Neural crest cell (in vitro differentiated cells): Measurements from ENCODE around the gene KREMEN1. TPM values are rescaled to one million over a fixed set of nuclear protein-coding genes. Genes with fewer than 3 reads are reported as not detected.

ENCODE experiments used
- DNase-seq: peaks from one replicate; pipeline ENCODE4 v3.0.0; 2021; ENCODE audit warnings: low read depth, mixed read lengths, low spot score
- H3K27ac Mint-ChIP-seq: one replicate; pipeline ENCODE4 v1.8.0; 2021; ENCODE audit warnings: mild to moderate bottlenecking, mixed read lengths; ENCODE audit not compliant: unreplicated experiment
- H3K27me3 Mint-ChIP-seq: 2 replicates; pipeline ENCODE4 v1.8.0; 2021; ENCODE audit warnings: low read depth, mild to moderate bottlenecking, mixed read lengths
- H3K36me3 Mint-ChIP-seq: 2 replicates; pipeline ENCODE4 v1.8.0; 2021; ENCODE audit warnings: low read depth, mild to moderate bottlenecking, mixed read lengths
- H3K4me1 Mint-ChIP-seq: 2 replicates; pipeline ENCODE4 v1.8.0; 2021; ENCODE audit warnings: mixed read lengths
- H3K4me3 Mint-ChIP-seq: one replicate; pipeline ENCODE4 v1.8.0; 2021; ENCODE audit warnings: mild to moderate bottlenecking, mixed read lengths
- H3K9me3 Mint-ChIP-seq: 2 replicates; pipeline ENCODE4 v1.8.0; 2021; ENCODE audit warnings: mixed read lengths
- total RNA-seq: library from RNA; stranded (reverse); gene quantifications from 2 replicates; pipeline ENCODE4 v1.2.1, GENCODE V29; 2021
- TF ChIP-seq, protein P1 (sequence below): fragments of 200-600 bp; sonication (generic); conservative IDR thresholded peaks from 2 replicates; pipeline ENCODE4 v1.5.0; 2021; ENCODE audit warnings: antibody characterized with exemption, mild to moderate bottlenecking

Gene KREMEN1
- total RNA-seq, 1 donor from 2014 or later: 3.9 TPM

DNA sequence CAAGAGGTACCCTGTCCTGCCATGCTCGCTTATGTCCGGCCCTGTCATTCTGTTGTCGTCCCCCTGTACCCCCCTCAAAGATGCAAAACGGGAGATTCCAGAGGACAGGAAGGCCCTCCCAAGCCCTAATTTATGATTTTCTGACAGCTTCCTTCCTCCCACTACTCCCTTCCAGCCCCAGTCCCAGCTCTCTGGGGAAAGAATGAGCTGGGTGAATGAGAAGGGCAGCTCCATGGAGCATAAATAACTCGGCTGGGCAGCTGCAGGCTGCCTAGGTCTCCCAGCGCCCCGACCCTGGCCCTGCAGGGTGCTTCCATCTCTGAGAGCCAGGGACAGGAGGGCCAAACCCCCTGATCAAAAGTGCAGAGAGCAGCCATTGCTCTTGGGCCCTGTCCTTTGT is 128.9 kb downstream of the KREMEN1 start:
- H3K36me3 Mint-ChIP-seq: no peaks in the 10 kb centered on the region
- DNase-seq: no peak
- H3K4me1 Mint-ChIP-seq: peaks cover 23% of the 10 kb centered on the region
- H3K4me3 Mint-ChIP-seq: no peak overlapping the region
- peak overlapping the region; percentile 61 for H3K27ac Mint-ChIP-seq
- TF ChIP-seq, protein P1, sequence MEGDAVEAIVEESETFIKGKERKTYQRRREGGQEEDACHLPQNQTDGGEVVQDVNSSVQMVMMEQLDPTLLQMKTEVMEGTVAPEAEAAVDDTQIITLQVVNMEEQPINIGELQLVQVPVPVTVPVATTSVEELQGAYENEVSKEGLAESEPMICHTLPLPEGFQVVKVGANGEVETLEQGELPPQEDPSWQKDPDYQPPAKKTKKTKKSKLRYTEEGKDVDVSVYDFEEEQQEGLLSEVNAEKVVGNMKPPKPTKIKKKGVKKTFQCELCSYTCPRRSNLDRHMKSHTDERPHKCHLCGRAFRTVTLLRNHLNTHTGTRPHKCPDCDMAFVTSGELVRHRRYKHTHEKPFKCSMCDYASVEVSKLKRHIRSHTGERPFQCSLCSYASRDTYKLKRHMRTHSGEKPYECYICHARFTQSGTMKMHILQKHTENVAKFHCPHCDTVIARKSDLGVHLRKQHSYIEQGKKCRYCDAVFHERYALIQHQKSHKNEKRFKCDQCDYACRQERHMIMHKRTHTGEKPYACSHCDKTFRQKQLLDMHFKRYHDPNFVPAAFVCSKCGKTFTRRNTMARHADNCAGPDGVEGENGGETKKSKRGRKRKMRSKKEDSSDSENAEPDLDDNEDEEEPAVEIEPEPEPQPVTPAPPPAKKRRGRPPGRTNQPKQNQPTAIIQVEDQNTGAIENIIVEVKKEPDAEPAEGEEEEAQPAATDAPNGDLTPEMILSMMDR: no peak
- H3K27me3 Mint-ChIP-seq: peaks cover 14% of the 10 kb centered on the region
- no peaks in the 10 kb centered on the region for H3K9me3 Mint-ChIP-seq

DNA sequence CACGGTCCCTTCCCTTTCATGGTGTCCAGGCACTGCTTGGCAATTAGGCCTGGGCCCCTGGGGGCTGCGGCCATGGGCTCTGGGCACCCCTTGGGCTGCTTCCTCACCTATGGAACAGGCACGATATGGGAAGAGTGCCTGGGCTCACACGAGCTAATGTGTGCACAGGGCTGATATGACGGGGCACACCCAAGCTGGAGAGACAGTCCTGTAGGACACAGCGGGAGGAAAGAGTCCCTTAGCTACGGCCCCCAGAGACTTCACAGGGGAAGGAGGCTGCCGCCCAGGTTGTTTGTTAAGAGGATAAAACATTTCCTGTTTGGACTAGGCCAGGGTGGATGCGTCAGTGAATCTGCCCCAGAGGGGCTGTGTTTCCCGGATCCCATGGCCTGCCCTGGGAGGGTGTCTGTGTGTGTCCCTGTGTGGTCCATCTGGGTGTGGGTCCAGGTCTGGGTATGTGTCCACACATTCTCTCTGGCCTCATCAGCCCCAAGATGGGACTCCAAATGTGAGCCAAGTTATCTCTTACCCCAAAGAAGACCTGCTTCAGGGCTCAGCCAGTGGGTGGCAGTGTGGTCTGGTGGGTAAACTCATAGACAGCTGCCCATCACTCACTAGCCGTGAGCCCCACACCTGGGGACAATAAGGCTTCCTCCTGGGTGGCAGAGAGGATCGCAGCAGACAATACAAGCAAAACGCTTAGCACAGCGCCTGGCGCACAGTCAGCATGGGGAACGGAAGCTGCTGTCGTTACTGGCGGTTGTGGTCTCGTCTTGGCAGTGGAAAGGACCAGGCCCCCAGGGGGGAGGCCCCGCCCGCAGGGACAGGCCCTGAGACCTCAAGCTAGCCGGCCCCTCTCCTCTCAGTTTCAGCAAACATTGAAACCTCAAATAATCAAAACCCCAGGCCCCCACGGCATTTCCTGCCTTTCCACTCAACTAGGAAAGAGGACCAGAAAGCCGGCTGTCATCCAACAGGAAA is 129.7 kb downstream of the KREMEN1 start:
- Mint-ChIP-seq H3K4me1 (peaks cover 30% of the 10 kb centered on the region), H3K27ac (peak overlapping the region; percentile 61), H3K36me3 (no peaks in the 10 kb centered on the region), H3K9me3 (no peaks in the 10 kb centered on the region), H3K27me3 (peaks cover 15% of the 10 kb centered on the region), H3K4me3 (peak overlapping the region; percentile 62)
- TF ChIP-seq, protein P1: peak; percentile 46
- no peak for DNase-seq

DNA sequence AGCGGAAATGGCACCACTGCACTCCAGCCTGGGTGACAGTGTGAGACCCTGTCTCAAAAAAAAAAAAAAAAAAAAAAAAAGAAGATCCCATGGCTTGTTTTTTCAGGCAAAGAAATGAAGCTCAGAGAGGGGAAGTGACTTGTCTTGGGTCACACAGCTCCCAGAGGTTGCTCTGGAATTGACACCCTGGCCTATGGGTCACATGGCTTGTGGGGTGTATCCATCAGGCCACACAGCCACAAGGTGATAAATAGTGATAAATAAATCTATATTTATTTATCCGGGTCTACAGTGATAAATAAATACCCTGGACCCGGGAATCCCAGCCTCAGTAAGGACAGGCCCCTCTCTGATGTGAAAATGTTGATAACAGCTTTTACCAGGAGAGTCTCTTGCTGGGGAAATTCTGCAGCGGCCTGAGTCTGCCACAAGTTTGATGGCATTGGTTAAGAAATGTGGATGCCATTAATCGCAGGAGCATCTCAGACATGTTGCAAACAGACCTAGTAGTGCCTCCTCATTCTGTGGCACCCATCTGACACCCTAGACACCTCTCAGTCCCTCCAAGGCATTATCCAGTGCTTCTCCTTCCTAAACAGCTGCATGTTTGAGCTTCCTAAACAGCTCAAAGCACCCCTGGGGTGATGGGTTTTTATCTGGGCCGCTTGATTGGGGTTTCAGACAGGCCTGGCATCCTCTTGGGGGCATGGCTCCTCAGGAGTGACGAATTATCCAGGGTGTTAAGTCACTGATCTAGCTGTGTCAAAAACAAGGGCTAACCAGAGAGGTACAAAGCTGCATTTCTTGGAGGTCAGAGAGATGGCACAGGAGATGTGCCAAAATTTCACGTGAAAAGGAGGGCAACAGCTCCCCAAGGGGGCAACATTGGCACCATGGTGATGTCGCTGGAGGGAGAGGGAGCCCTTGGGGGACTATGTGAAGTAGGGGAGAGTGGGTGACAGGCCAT is 130.9 kb downstream of the KREMEN1 start:
- peak overlapping the region; percentile 41 for H3K4me3 Mint-ChIP-seq
- DNase-seq: no peak
- peaks cover 15% of the 10 kb centered on the region for H3K27me3 Mint-ChIP-seq
- no peaks in the 10 kb centered on the region for H3K36me3 Mint-ChIP-seq
- H3K4me1 Mint-ChIP-seq: peaks cover 39% of the 10 kb centered on the region
- no peaks in the 10 kb centered on the region for H3K9me3 Mint-ChIP-seq
- no peak overlapping the region for H3K27ac Mint-ChIP-seq
- TF ChIP-seq, protein P1: no peak

DNA sequence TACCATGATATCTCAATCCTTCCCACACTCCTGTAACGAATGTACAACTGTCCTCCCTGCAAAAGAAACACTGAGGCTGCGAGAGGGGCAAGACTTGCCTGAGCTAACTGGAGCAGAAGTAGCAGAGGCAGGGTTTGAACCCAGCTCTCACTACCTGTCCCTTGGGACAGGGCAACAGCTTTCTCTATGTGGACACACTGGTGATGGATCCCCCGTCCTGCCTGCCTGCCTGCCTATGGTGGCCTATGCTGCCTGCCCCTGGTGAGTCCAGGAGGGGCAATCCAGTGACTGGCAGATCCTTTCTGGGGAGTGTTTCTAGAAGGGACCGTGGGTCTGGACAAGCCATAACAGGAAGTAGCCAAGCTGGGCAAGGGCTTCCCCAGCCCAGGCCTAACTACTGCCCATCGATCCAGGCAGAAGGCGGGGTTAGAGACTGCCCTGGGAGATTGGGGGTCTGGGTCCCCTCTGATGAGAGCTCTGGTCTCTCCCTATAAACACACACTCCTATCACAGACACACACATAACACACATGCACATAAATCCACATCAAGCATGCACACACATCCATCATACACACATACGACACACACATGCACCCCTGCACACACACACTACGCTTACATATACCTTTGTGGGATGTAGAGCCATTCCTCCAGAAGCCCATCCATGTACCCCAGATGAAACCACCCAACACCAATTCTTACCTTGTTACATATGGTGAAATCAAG is 131.8 kb downstream of the KREMEN1 start:
- Mint-ChIP-seq H3K36me3 (no peaks in the 10 kb centered on the region), H3K4me1 (peaks cover 42% of the 10 kb centered on the region), H3K27me3 (peaks cover 15% of the 10 kb centered on the region), H3K9me3 (no peaks in the 10 kb centered on the region), H3K4me3 (peak overlapping the region; percentile 80), H3K27ac (no peak overlapping the region)
- TF ChIP-seq, protein P1: no peak
- DNase-seq: no peak

DNA sequence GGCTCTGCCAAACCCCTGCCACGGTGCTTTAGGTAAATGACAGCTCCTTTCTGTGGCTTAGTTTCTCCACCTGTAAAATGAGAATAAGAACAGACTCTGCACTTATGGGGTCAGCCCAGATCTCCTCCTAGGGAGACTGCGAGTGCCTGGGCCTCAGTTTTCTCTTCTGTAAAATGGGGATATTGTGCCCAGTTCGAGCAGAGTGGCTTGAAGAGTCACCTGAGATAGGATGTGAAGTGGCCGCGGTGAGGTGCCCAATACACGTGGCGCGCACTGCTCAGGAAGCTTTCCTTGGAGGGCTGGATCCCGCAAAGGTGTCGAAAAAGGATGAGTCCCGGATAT is 132.4 kb downstream of the KREMEN1 start:
- TF ChIP-seq, protein P1: no peak
- no peak for DNase-seq
- H3K27me3 Mint-ChIP-seq: peaks cover 13% of the 10 kb centered on the region
- H3K4me1 Mint-ChIP-seq: peaks cover 44% of the 10 kb centered on the region
- peak overlapping the region; percentile 80 for H3K4me3 Mint-ChIP-seq
- no peaks in the 10 kb centered on the region for H3K36me3 Mint-ChIP-seq
- H3K9me3 Mint-ChIP-seq: no peaks in the 10 kb centered on the region
- H3K27ac Mint-ChIP-seq: no peak overlapping the region
